HG02642 (cell line): ENCODE results near the gene PCDHGB1.
"Not testable (repeated sequence)": the region's sequence is repeated elsewhere in the genome, so short reads cannot be mapped to it uniquely, and the experiment has no call there.

Source experiments
- ATAC-seq: cut with Tn5 transposase; IDR thresholded peaks from one replicate; pipeline ENCODE4 v1.9.1; 2021; ENCODE audit warnings: mild to moderate bottlenecking; ENCODE audit not compliant: unreplicated experiment, poor library complexity

PCDHGB1 gene

GRCh38 chr5:141375444-141376155 is 25.7 kb downstream of the PCDHGB1 start:
- not testable (repeated sequence) for ATAC-seq

DNA sequence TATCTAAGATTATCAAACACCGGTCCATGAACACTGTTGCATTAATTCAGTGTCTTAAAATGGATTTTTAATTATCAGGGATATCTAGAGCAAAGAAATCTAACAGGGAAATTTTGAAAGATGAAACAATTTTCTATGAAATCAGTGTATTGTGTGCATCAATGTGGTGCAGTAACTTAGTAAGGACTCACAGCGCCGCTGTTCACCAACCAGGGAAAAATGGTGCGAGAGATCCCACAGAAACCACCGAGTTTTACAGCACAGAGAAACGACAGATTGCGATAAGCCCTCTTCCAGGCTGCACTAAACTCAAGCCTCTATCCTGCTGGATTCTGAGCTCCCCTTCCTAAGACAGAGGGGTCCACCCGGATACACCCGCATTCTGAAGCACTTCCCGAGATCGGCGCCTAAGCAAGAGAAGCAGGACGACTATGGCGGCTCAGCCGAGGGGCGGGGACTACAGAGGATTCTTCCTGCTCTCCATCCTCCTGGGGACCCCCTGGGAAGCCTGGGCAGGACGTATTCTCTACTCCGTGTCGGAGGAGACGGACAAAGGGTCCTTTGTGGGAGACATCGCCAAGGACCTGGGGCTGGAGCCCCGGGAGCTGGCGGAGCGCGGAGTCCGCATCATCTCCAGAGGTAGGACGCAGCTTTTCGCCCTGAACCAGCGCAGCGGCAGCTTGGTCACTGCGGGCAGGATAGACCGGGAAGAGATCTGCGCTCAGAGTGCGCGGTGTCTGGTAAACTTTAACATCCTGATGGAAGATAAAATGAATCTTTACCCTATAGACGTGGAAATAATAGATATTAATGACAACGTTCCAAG is 32.8 kb downstream of the PCDHGB1 start, which contains the start of gene PCDHGA7:
Gene PCDHGA7, plus strand, starts transcription at position 274 of the 826 bp plus-strand sequence. Its CDS starts 158 bp downstream, at position 432.
- no peak for ATAC-seq

DNA sequence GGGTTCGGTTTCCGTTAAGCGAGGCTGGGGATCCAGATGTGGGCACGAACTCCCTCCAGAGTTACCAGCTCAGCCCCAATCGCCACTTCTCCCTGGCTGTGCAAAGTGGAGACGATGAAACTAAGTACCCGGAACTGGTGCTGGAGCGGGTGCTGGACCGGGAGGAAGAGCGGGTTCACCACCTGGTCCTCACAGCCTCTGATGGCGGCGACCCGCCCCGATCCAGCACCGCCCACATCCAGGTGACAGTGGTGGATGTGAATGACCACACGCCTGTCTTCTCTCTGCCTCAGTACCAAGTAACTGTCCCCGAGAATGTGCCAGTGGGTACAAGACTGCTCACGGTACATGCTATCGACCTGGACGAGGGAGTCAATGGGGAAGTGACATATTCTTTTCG is 33.4 kb downstream of the PCDHGB1 start:
- ATAC-seq: no peak

DNA sequence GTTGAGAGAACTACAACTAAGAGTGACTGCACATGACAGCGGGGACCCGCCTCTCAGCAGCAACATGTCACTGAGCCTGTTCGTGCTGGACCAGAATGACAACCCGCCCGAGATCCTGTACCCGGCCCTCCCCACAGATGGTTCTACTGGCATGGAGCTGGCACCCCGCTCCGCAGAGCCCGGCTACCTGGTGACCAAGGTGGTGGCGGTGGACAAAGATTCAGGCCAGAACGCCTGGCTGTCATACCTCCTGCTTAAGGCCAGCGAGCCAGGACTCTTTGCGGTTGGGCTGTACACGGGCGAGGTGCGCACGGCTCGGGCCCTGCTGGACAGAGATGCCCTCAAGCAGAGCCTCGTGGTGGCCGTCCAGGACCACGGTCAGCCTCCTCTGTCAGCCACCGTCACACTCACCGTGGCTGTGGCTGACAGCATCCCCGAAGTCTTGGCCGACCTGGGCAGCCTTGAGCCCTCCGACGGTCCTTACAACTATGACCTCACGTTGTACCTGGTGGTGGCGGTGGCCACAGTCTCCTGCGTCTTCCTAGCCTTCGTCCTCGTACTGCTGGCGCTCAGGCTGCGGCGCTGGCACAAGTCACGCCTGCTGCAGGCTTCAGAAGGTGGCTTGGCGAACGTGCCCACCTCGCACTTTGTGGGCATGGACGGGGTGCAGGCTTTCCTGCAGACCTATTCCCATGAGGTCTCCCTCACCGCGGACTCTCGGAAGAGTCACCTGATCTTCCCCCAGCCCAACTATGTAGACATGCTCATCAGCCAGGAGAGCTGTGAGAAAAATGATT is 34.8 kb downstream of the PCDHGB1 start:
- ATAC-seq: no peak

DNA sequence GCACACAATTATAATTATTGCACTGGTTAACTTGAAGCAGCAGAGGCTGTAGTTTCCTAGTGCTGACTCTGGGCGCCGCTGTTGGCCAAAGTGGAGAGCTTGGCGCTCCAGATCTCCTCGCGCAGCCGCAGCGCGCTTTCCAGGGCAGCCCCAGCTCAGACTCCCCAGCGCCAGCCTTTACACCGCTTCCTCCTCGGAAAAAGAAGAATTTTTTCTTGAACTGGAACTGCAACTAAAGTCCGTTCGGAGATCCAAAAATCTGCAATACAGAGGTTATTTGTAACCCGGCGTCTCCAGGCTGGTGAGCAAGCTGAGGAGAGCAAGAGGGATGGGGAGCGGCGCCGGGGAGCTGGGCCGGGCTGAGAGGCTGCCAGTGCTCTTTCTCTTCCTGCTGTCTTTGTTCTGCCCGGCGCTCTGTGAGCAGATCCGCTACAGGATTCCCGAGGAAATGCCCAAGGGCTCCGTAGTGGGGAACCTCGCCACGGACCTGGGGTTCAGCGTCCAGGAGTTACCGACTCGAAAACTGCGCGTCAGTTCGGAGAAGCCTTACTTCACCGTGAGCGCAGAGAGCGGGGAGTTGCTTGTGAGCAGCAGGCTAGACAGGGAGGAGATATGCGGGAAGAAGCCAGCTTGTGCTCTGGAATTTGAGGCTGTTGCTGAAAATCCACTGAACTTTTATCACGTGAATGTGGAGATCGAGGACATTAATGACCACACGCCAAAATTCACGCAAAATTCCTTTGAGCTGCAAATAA is 37.8 kb downstream of the PCDHGB1 start, which contains the start of gene PCDHGB4:
Gene PCDHGB4, plus strand, starts transcription at position 142 of the 755 bp plus-strand sequence. Its CDS starts 187 bp downstream, at position 329.
- ATAC-seq: not testable (repeated sequence)

- no peak for ATAC-seq
These were observed 38.8 kb downstream of the PCDHGB1 start for GRCh38 chr5:141388661-141389060.

DNA sequence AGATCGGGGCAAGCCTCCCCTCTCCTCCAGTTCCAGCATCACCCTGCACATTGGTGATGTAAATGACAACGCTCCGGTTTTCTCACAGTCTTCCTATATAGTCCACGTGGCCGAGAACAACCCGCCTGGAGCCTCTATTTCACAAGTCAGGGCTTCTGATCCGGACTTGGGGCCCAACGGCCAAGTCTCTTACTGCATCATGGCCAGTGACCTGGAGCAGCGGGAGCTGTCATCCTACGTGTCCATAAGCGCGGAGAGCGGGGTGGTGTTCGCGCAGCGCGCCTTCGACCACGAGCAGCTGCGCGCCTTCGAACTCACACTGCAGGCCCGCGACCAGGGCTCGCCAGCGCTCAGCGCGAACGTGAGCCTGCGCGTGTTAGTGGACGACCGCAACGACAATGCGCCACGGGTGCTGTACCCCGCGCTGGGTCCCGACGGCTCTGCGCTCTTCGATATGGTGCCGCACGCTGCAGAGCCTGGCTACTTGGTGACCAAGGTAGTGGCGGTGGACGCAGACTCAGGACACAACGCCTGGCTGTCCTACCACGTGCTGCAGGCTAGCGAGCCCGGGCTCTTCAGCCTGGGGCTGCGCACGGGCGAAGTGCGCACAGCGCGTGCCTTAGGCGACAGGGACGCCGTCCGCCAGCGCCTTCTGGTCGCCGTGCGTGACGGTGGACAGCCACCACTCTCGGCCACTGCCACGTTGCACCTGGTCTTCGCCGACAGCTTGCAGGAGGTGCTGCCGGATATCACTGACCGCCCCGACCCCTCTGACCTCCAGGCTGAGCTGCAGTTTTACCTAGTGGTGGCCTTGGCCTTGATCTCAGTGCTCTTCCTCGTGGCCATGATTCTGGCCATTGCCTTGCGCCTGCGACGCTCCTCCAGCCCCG is 39.5 kb downstream of the PCDHGB1 start:
- ATAC-seq: no peak

GRCh38 chr5:141392429-141393198 is 42.7 kb downstream of the PCDHGB1 start, which contains the start of gene PCDHGA8:
TSS of gene PCDHGA8 (plus strand) at chr5:141392633. CDS start at chr5:141392814, 181 bp downstream.
- ATAC-seq: no peak

GRCh38 chr5:141393267-141393666 is 43.4 kb downstream of the PCDHGB1 start:
- ATAC-seq: no peak

GRCh38 chr5:141394401-141395187 is 44.7 kb downstream of the PCDHGB1 start:
- not testable (repeated sequence) for ATAC-seq

DNA sequence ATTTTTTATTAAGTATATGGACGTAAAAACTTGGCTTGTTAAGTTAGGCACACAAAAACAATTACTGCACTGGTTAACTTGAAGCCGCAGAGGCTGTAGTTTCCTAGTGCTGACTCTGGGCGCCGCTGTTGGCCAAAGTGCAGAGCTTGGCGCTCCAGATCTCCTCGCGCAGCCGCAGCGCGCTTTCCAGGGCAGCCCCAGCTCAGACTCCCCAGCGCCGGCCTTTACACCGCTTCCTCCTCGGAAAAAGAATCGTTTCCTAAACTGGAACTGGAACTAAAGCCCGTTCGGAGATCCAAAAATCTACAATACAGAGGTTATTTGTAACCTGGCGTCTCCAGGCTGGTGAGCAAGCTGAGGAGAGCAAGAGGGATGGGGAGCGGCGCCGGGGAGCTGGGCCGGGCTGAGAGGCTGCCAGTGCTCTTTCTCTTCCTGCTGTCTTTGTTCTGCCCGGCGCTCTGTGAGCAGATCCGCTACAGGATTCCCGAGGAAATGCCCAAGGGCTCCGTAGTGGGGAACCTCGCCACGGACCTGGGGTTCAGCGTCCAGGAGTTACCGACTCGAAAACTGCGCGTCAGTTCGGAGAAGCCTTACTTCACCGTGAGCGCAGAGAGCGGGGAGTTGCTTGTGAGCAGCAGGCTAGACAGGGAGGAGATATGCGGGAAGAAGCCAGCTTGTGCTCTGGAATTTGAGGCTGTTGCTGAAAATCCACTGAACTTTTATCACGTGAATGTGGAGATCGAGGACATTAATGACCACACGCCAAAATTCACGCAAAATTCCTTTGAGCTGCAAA is 48.1 kb downstream of the PCDHGB1 start, which contains the start of gene PCDHGB5:
Gene PCDHGB5, plus strand, starts transcription at position 192 of the 796 bp plus-strand sequence. Its CDS starts 181 bp downstream, at position 373.
- ATAC-seq: peak; percentile 97

DNA sequence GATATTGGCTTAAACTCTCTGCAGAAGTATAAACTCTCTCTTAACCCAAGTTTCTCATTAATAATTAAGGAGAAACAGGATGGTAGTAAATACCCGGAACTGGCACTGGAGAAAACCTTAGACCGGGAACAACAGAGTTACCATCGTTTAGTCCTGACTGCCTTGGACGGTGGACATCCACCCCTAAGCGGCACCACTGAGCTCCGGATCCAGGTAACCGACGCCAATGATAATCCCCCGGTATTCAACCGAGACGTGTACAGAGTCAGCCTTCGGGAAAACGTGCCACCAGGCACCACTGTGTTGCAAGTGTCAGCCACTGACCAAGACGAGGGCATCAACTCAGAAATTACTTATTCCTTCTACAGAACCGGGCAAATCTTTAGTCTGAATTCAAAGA is 48.7 kb downstream of the PCDHGB1 start:
- ATAC-seq: no peak

- no peak for ATAC-seq
These were observed 49.8 kb downstream of the PCDHGB1 start for GRCh38 chr5:141399555-141400258.
